ENCODE results near the gene ARRB2.

GRCh38 chr17:4691686-4692085, 18.7 kb upstream of the ARRB2 start:
- TF ChIP-seq CTCF (IDR thresholded peaks at IDR 0.05; ENCODE audit: extremely low read depth in 1 of 2, insufficient read depth in 1 of 2, low read depth in 1 of 2, low read length in 2 of 2) (no peak), FOS (IDR thresholded peaks at IDR 0.05; ENCODE audit: borderline replicate concordance, insufficient read depth, low read length) (no peak), MYC (IDR thresholded peaks at IDR 0.05; ENCODE audit: low read depth, low read length) (no peak), EZH2 (IDR thresholded peaks at IDR 0.05; ENCODE audit: borderline replicate concordance, low read depth, low read length, severe bottlenecking) (no peak)

Measured in endothelial cell of umbilical vein (primary cell).